MM.1S (cell line): ENCODE data around the gene ZNF564.

Experiments used
- EZH2phosphoT487 ChIP-seq: fragments of 300-600 bp; sonication (generic); IDR thresholded peaks from 2 replicates; pipeline ENCODE4 v1.6.1; 2018; ENCODE audit warnings: antibody characterized with exemption, low read length
- TF ChIP-seq, protein P1 (sequence below): fragments of 300-600 bp; sonication (generic); IDR thresholded peaks from 2 replicates; pipeline ENCODE4 v1.5.1; 2016; ENCODE audit warnings: antibody characterized with exemption, low read length, mixed read lengths

GRCh38 chr19:12485052-12485416 lies 66.2 kb downstream of the ZNF564 start:
- TF ChIP-seq, protein P1, sequence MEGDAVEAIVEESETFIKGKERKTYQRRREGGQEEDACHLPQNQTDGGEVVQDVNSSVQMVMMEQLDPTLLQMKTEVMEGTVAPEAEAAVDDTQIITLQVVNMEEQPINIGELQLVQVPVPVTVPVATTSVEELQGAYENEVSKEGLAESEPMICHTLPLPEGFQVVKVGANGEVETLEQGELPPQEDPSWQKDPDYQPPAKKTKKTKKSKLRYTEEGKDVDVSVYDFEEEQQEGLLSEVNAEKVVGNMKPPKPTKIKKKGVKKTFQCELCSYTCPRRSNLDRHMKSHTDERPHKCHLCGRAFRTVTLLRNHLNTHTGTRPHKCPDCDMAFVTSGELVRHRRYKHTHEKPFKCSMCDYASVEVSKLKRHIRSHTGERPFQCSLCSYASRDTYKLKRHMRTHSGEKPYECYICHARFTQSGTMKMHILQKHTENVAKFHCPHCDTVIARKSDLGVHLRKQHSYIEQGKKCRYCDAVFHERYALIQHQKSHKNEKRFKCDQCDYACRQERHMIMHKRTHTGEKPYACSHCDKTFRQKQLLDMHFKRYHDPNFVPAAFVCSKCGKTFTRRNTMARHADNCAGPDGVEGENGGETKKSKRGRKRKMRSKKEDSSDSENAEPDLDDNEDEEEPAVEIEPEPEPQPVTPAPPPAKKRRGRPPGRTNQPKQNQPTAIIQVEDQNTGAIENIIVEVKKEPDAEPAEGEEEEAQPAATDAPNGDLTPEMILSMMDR: no peak
- no peak for TF ChIP-seq EZH2phosphoT487
